HCT116 (cell line): ENCODE data around the gene MAN1A1.

Experiments
- CTCF ChIP-seq, 3 experiments: fragments of 200-600 bp in 1 of 3; sonication (generic) in 1 of 3; IDR thresholded peaks in 2 of 3; conservative IDR thresholded peaks in 1 of 3; 2 replicates each; pipeline ENCODE4 v1.5.1; 2012 to 2017; ENCODE audit warnings: low read depth in 2 of 3, low read length in 2 of 3, antibody characterized with exemption in 1 of 3, borderline replicate concordance in 1 of 3, control low read depth in 1 of 3, mild to moderate bottlenecking in 1 of 3, mixed read lengths in 1 of 3, mixed run types in 1 of 3, moderate library complexity in 1 of 3; ENCODE audit not compliant: insufficient read depth in 1 of 3
- EZH2 ChIP-seq: fragments of 200-600 bp; sonication (generic); IDR thresholded peaks from 2 replicates; pipeline ENCODE4 v1.6.1; 2017; ENCODE audit warnings: antibody characterized with exemption, mixed run types
- POLR2A ChIP-seq: IDR thresholded peaks from 2 replicates; pipeline ENCODE4 v1.7.0; 2011; ENCODE audit warnings: borderline replicate concordance; ENCODE audit not compliant: insufficient read depth, insufficient read length; ENCODE audit errors: extremely low read depth
- SIN3A ChIP-seq: IDR thresholded peaks from 2 replicates; pipeline ENCODE4 v1.6.1; 2012; ENCODE audit warnings: low read depth
- TCF7L2 ChIP-seq: IDR thresholded peaks from 2 replicates; pipeline ENCODE4 v1.7.0; 2011; ENCODE audit warnings: borderline replicate concordance, inconsistent platforms; ENCODE audit not compliant: insufficient read depth, insufficient read length; ENCODE audit errors: extremely low read depth

- TF ChIP-seq TCF7L2 (no peak), SIN3A (no peak), EZH2 (no peak), CTCF (IDR thresholded peaks at IDR 0.05 in 2 of 3, conservative IDR thresholded peaks at IDR 0.05 in 1 of 3; ENCODE audit: borderline replicate concordance in 1 of 3, insufficient read depth in 1 of 3, low read depth in 2 of 3, low read length in 2 of 3) (no peak), POLR2A (no peak)
Measured at GRCh38 chr6:119340796-119341487, 8.6 kb downstream of the MAN1A1 start.
